ENCODE results near the gene SIRPB2. TPM values are rescaled to one million over a fixed set of nuclear protein-coding genes. Genes with fewer than 3 reads are reported as not detected.

The SIRPB2 gene
- total and polyA plus RNA-seq, 9 donors: 0.88 to 3.8 (median 1.4) TPM

DNA sequence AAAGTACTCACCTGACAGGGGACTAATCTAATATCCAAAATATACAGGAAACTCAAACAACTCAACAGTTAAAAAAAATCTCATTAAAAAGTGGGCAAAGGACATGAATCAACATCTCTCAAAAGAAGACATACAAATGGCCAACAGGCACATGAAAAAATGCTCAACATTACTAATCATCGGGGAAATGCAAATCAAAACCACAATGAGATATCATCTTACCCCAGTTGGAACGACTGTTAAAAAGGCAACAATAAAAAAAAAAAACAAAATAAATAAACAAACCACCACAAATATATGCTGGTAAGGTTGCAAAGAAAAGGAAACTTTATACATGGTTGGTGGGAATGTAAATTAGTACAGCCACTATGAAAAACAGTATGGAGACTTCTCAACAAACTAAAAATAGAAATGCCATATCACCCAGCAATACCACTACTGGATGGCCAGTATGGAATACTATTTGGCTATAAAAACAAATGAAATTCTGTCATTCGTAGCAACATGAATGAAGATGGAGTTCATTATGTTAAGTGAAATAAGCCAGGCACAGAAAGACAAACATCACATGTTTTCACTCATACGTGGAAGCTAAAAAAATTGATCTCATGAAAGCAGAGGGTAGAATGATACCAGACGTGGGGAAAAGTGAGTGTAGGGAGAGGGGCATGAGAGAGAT, 6.6 kb downstream of the SIRPB2 start:
- intact Hi-C loops (cut with DNase I): no loop called here
- 45 to 56% (median 48%) methylated on average over 5 of the region's 5 CpGs for WGBS, 3 donors

DNA sequence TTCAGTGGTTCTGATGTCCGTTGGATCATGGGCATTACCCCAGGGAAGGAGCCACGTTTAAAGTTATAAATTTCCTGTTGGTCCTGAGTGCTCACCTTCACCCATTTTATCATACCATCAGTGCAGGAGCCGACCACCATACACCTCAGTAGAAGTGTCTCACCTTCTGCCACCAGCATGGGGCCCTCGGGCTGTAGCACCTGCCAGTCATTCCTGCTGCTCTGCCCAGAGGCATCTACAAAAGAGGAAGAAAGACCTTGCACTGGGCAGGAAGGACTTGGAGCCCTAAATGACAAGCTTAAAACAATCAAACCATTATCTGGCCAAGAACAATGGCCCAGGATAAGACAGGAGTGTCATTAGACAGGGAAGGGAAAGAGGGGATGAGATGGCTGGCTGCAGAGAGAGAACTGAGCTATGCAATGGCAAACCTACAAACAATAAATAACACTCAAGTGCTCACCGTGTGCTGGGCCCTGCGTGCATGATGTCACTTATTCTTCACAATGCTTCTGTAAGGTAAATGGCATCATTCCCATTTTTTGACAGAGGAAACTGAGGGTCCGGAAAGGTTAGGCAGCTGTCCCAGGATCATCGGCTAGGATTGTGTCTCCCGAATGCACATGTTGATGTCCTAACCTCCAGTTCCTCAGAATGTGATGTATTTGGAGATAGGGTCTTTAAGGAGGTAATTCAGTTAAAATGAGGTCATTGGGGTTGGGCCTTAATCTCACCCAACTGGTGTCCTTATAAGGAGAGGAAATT, 11.2 kb downstream of the SIRPB2 start:
- H3K4me1 ChIP-seq (ENCODE audit: insufficient read depth): no peaks in the 10 kb centered on the region
- H3K4me3 ChIP-seq: no peak overlapping the region
- 63 to 72% (median 71%) methylated on average over 9 of the region's 9 CpGs for WGBS, 3 donors
- no peaks in the 10 kb centered on the region for H3K9me3 ChIP-seq
- intact Hi-C loops (cut with DNase I): no loop called here
- no peak overlapping the region for H3K27ac ChIP-seq
- H3K36me3 ChIP-seq: no peaks in the 10 kb centered on the region
- no peak for DNase-seq
- TF ChIP-seq EP300 (IDR thresholded peaks at IDR 0.05) (no peak), POLR2A (IDR thresholded peaks at IDR 0.05) (no peak)
- TF ChIP-seq, protein P1, sequence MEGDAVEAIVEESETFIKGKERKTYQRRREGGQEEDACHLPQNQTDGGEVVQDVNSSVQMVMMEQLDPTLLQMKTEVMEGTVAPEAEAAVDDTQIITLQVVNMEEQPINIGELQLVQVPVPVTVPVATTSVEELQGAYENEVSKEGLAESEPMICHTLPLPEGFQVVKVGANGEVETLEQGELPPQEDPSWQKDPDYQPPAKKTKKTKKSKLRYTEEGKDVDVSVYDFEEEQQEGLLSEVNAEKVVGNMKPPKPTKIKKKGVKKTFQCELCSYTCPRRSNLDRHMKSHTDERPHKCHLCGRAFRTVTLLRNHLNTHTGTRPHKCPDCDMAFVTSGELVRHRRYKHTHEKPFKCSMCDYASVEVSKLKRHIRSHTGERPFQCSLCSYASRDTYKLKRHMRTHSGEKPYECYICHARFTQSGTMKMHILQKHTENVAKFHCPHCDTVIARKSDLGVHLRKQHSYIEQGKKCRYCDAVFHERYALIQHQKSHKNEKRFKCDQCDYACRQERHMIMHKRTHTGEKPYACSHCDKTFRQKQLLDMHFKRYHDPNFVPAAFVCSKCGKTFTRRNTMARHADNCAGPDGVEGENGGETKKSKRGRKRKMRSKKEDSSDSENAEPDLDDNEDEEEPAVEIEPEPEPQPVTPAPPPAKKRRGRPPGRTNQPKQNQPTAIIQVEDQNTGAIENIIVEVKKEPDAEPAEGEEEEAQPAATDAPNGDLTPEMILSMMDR (IDR thresholded peaks at IDR 0.05): no peak
- no peaks in the 10 kb centered on the region for H3K27me3 ChIP-seq

More for the DNA sequence above, 6.6 kb downstream of the SIRPB2 start:
- TF ChIP-seq EP300 (IDR thresholded peaks at IDR 0.05) (no peak), POLR2A (IDR thresholded peaks at IDR 0.05) (no peak)
- TF ChIP-seq, protein P1 (IDR thresholded peaks at IDR 0.05): no peak
- no peaks in the 10 kb centered on the region for H3K4me1 ChIP-seq (ENCODE audit: insufficient read depth)
- no peak overlapping the region for H3K27ac ChIP-seq
- H3K27me3 ChIP-seq: no peaks in the 10 kb centered on the region
- no peak for DNase-seq
- no peak overlapping the region for H3K4me3 ChIP-seq
- H3K36me3 ChIP-seq: no peaks in the 10 kb centered on the region
- H3K9me3 ChIP-seq: no peaks in the 10 kb centered on the region

DNA sequence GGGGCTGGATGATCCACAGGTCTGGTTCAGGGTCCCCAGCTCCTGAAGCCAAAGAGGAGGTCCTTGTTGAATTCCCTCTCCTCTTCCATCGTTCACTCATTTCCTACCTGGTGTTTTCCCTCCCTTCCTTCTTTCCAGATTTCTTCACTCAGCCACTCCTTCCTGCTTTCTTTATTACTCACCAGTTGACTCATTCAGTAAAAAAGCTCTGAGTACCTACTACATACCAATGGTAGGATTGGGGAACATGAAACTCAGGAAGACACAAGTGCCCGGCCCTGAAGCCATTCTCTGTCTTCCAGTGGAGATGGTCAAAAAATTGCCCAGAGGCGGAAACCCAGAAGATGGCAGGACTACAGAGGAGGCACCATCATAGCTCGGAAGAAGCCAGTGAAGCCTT, 12.7 kb downstream of the SIRPB2 start:
- H3K4me3 ChIP-seq: no peak overlapping the region
- no peaks in the 10 kb centered on the region for H3K4me1 ChIP-seq (ENCODE audit: insufficient read depth)
- TF ChIP-seq EP300 (IDR thresholded peaks at IDR 0.05): no peak
- TF ChIP-seq POLR2A (IDR thresholded peaks at IDR 0.05): no peak
- TF ChIP-seq, protein P1 (IDR thresholded peaks at IDR 0.05): no peak
- no peaks in the 10 kb centered on the region for H3K9me3 ChIP-seq
- WGBS, 3 donors: 78 to 79% (median 79%) methylated on average over 4 of the region's 4 CpGs
- no peak overlapping the region for H3K27ac ChIP-seq
- intact Hi-C loops (cut with DNase I): no loop called here
- DNase-seq: no peak
- no peaks in the 10 kb centered on the region for H3K36me3 ChIP-seq
- H3K27me3 ChIP-seq: no peaks in the 10 kb centered on the region

DNA sequence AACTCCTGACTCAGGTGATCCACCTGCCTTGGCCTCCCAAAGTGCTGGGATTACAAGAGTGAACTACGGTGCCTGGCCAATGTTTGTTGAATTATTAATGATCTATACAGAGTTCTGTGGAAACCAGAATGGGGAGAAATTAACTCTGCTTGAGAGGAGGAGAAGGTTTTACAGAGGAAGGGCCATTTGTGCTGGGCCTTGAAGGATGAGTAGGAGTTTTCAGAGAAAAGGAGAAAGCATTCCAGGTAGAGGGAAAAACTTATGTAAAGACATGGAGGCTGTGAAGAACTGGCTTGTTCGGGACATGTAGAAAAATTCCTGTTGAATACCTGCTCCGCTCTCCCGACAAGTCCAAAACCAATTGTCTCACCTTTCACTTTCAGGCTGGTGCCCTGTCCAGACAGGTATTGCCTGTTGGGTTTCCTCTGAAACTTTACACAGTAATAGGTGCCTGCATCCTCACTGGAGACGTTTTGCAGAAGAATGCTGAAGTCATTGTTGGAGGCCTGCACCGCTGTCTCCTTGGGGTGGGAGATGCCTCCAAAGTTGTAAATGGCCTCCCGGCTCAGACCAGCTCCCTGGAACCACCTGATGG, 13.2 kb downstream of the SIRPB2 start:
- intact Hi-C loops (cut with DNase I): no loop called here
- Histone ChIP-seq H3K9me3 (no peaks in the 10 kb centered on the region), H3K36me3 (no peaks in the 10 kb centered on the region), H3K4me1 (ENCODE audit: insufficient read depth) (no peaks in the 10 kb centered on the region), H3K27ac (no peak overlapping the region), H3K4me3 (no peak overlapping the region), H3K27me3 (no peaks in the 10 kb centered on the region)
- TF ChIP-seq POLR2A (IDR thresholded peaks at IDR 0.05): no peak
- TF ChIP-seq, protein P1 (IDR thresholded peaks at IDR 0.05): no peak
- no peak for TF ChIP-seq EP300 (IDR thresholded peaks at IDR 0.05)
- 70 to 83% (median 80%) methylated on average over 7 of the region's 7 CpGs for WGBS, 3 donors
- no peak for DNase-seq
